ENCODE results near the gene SNX18. TPM values are rescaled to one million over a fixed set of nuclear protein-coding genes. Genes with fewer than 3 reads are reported as not detected.
A peak's percentile ranks its signal among the peaks of the same experiment; 100 is the strongest.

SNX18 gene
- total RNA-seq, 1 donor from 2014 or later, result 63.4 TPM

GRCh38 chr5:54573812-54574489, 56.4 kb downstream of the SNX18 start:
- H3K9me3 Mint-ChIP-seq, result no peaks in the 10 kb centered on the region
- CTCF ChIA-PET, result no interaction called here
- ATAC-seq (ENCODE audit: low read depth) (no peak), DNase-seq (no peak)
- no peak overlapping the region for H3K4me3 Mint-ChIP-seq
- no peaks in the 10 kb centered on the region for H3K4me1 Mint-ChIP-seq
- no peaks in the 10 kb centered on the region for H3K27me3 Mint-ChIP-seq
- TF ChIP-seq CTCF (IDR thresholded peaks at IDR 0.05), result no peak
- intact Hi-C loops (cut with micrococcal nuclease), result loop anchor here (10.0 kb wide), 1 partner anchor 51 kb away; no protein-coding TSS in a partner anchor
- H3K36me3 Mint-ChIP-seq (ENCODE audit: low read depth), result no peaks in the 10 kb centered on the region
- POLR2A ChIA-PET, result no interaction called here
- no peak overlapping the region for H3K27ac Mint-ChIP-seq

DNA sequence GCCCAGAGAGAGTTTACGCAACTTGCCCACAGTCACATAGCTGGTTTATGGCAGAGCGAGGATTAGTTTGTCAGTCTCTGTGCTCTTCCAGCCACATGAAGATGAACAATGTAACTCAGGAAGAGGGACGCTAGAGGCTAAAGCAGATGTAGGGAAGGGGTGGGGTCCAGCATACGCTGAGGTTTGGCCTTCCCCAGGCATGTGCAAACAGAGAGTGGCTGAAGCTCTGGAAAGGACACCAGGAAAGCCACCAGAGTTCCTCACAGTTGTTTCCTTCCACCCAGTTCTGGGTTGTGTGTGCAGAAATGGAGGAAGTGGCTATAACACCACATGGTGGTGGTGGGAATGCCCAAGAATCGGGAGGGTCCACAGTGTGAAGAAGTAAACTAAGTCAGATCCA, 60.0 kb downstream of the SNX18 start:
- ATAC-seq (ENCODE audit: low read depth), result no peak
- CTCF ChIA-PET, result no interaction called here

DNA sequence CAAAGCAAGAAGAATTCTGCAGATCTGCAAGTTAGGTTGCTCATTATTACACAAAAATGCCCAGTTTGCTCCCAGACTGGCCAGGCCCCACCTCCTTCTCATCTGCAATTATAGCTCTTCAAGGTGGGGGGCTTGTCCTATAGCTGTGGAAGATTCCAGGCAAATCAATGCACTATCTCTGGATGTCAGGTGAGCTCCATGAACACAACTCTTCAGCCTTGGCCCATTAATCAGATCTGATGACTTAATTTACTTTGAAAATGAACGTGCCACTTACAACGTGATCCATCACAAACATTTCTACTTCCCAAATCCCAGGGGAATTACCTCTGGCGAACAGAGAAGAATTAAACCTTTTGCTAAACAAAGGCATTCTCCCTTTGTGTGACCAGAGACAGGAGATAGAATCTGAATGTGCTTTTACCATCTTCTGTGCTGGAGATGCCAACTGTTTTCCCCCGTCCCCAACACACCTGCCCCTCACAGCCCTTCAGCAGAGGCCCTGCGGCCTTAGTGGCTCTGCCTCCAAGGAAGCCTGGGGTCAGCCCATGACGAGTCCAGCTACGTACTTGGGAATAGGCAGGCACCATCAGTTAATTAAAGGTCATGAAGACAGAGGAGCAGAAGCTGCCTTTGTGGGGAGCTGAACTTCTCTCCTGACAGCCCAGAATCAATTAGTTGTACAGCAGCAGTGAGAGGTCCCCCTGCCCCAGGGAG, 60.5 kb downstream of the SNX18 start:
- POLR2A ChIA-PET, result no interaction called here
- TF ChIP-seq CTCF (IDR thresholded peaks at IDR 0.05), result no peak
- CTCF ChIA-PET, result no interaction called here
- Mint-ChIP-seq H3K27me3 (no peaks in the 10 kb centered on the region), H3K27ac (no peak overlapping the region), H3K4me3 (no peak overlapping the region), H3K4me1 (peaks cover 9% of the 10 kb centered on the region), H3K9me3 (no peaks in the 10 kb centered on the region), H3K36me3 (ENCODE audit: low read depth) (no peaks in the 10 kb centered on the region)
- DNase-seq, result no peak
- ATAC-seq (ENCODE audit: low read depth), result no peak
- intact Hi-C loops (cut with micrococcal nuclease), result loop anchor here (10.0 kb wide), 1 partner anchor 47 kb away; no protein-coding TSS in a partner anchor

More for the DNA sequence above, 60.0 kb downstream of the SNX18 start:
- no peaks in the 10 kb centered on the region for H3K27me3 Mint-ChIP-seq
- POLR2A ChIA-PET, result no interaction called here
- H3K4me3 Mint-ChIP-seq, result no peak overlapping the region
- no peak overlapping the region for H3K27ac Mint-ChIP-seq
- H3K9me3 Mint-ChIP-seq, result no peaks in the 10 kb centered on the region
- TF ChIP-seq CTCF (IDR thresholded peaks at IDR 0.05), result no peak
- intact Hi-C loops (cut with micrococcal nuclease), result loop anchor here (10.0 kb wide), 1 partner anchor 47 kb away; no protein-coding TSS in a partner anchor
- no peak for DNase-seq
- H3K4me1 Mint-ChIP-seq, result peaks cover 9% of the 10 kb centered on the region
- H3K36me3 Mint-ChIP-seq (ENCODE audit: low read depth), result no peaks in the 10 kb centered on the region

DNA sequence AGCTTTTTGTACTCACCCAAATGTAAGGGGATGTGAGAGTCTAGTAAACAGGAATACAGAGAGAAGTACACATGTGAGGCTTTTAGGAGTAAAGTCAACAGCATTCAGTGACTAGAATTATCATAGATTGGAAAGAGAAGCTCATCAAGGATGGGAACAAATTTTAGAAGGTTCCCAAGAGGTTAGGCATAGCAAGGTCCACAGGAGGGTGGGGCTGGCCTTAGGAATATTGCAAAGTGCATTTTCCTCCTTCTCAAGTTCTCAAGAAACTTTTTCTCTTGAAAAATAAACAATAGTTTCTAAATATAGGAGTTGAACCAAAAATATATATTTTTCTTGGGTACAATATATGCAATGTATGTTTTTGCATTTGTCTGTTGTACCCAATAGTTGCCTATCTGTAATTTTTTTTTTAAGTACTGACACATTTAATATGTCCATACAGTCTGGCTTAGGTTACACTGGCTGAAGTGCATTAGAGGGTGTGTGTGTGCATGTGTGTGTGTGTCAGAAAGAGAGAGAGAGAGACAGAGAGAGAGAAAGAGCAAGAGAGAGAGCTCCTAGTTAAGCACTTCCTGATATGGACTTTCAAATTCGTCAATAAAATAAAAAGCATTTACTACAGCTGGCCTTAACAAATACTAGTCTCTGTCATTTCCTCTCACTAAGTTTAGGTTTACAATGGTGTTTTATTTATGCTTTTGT, 62.2 kb downstream of the SNX18 start:
- intact Hi-C loops (cut with micrococcal nuclease), result loop anchor here (10.0 kb wide), 1 partner anchor 45 kb away; no protein-coding TSS in a partner anchor
- Mint-ChIP-seq H3K4me3 (no peak overlapping the region), H3K36me3 (ENCODE audit: low read depth) (no peaks in the 10 kb centered on the region), H3K4me1 (peaks cover 9% of the 10 kb centered on the region), H3K27me3 (no peaks in the 10 kb centered on the region), H3K9me3 (no peaks in the 10 kb centered on the region), H3K27ac (peak overlapping the region; percentile 14)
- ATAC-seq (ENCODE audit: low read depth) (no peak), DNase-seq (no peak)
- no peak for TF ChIP-seq CTCF (IDR thresholded peaks at IDR 0.05)
- CTCF ChIA-PET, result no interaction called here
- POLR2A ChIA-PET, result no interaction called here
